ENCODE measurements around the gene BOD1L1.

Gene BOD1L1

DNA sequence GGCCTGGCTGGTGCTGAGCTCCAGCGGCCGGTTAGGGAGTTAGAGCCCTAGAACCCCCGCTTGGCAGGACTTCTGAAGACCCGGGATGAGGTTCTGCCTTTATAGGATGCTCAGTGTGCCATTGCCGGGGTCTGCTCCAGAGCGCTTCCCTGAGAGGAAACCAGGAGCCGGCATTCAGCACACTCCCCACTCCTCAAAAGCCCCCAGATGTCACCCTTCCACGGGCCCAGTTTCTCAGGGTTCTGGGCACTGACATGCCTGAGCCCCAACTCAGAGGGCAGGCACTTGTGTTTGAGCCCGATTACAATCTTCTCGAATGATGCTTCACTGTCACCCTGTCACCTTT, 89.7 kb downstream of the BOD1L1 start:
- DNase-seq: no peak

DNA sequence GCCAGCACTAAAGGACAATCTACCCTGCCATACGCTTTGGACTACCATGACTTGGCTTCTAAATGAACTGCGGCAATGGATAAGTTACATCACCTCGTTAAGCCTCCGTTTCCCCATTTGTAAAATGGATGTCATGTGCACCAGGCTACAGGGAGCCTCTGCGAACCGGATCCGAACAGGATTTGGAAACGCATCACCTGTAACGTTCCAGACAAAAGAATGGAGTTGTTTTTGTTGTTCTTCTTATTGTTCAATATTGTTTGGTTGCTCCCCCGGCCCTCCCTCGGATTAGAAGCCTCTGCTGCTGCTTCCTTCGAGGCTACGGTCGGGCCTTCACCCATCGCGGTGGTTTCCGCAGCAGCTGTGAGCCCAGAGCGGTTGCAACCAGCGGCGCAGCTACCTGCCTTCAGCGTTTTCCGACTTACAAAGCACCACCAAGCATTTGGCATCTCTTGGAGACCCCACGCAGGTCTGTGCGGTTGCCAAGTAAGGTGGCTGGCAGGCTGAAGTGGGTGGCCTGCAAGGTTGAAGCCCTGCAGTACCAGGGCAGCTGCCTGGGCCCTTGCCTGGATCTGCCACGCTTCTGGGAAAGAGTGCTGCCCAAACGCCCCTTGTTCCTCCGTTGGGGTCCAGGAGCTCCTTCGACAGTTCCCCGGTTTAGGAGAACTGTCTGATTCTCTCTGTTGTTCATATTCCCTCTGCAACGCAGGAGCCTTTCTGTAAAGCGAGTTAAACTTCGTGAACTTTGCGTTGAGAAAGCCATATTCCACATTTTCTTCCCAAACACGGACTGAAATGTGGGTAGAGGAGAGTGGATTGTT, 90.3 kb downstream of the BOD1L1 start:
- no peak for DNase-seq

DNA sequence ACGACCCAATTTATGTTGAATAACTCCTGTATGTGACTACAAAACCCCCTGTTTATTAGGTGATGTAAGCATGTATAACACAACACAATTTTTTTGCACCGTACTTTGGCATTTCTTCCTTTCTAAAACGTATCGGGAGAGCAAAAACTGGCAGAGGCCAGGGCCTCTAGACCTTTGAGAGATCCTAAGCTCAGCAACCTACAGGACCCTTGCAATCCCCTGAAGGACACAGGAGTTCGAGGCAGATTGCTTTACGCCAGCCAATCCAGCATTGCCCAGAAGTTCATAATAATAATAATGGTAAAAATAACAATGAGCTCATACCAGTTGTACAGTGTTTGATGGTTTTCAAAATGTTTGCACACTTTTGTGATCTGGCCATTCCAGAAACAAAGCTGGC, 90.9 kb downstream of the BOD1L1 start:
- no peak for DNase-seq

DNA sequence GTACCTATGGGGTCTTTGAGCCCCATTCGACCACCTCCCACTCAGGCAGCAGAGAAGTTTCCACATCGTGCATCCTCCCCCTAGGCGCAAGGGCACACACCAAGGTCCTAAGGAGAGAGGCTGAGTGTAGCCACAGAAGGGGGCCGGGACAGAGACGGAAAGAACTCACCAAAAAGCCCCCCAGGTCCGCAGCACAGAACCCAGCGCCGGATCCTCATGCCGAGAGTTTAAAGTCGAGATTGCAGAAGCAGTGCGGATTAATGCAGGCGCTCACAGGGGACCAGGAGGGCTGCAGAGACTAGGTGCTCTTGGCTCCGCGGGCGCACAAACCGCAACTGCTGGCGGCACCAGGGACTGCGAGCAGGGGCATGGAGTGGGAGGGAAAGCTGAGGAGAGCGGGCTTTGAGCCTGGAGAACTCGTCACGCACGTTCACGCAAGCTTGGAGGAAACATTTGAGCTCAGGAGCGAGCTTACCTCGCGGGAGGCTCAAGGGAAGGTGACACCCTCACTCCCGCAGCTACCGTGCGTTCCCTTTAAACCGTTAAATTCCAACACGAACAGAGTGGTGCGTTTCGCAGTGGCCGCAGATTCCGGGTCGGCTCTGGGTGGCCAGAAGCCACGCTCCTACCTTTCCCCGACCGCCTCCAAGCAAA, 91.7 kb downstream of the BOD1L1 start:
- DNase-seq: no peak

DNA sequence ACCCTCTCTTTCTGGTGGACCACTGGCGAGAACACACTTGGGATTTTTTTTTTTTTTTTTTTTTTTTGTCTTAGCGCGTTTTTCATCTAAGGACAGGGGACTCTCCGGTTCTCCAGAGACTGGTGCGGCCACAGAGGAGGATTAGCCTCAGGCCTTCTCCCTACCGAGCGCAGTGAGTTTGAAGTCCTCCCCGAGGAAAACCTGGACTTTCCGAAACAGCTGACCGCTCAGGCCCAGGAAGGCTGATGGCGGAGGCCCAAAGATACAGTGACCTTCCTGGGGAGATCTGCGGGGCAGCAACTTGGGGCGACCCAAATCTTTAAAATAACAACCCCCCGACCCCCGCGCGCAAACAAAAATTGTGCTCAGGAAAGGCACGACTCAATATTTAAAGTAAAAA, 92.4 kb downstream of the BOD1L1 start:
- no peak for DNase-seq

DNA sequence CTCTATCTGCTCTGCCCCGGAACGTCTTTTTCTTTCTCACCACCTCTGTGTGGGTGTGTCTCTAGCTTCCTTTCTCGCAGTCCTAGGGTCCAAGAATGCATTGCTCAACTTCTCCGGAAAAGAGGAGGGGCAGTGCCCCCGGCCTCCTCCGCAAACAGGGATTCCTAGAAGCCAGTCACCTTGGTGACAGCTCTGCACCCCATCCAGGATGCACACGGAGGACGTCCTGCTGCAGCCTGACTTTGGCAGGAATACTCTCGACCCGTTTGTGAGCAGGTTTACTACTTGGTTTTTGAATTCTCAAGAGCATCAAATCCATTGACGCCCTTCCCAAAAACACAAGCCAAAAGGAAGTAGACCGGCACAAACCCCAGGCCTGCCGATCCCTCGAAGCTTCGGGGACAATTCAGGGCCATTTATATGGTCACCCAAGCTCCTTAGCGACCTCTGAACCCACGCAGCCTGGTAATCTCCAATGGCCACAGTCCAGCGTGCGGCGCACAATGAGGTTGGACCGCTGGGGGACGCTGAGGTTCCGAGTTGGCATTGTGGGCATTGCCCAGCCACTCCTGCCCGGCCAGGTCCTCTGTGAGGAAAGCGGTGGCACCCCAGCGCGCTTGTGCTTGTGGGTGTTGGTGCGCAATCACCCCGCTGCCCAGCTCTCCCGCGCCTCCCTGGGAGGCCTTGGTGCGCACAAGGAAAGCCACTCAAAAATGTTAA, 93.0 kb downstream of the BOD1L1 start:
- no peak for DNase-seq

DNA sequence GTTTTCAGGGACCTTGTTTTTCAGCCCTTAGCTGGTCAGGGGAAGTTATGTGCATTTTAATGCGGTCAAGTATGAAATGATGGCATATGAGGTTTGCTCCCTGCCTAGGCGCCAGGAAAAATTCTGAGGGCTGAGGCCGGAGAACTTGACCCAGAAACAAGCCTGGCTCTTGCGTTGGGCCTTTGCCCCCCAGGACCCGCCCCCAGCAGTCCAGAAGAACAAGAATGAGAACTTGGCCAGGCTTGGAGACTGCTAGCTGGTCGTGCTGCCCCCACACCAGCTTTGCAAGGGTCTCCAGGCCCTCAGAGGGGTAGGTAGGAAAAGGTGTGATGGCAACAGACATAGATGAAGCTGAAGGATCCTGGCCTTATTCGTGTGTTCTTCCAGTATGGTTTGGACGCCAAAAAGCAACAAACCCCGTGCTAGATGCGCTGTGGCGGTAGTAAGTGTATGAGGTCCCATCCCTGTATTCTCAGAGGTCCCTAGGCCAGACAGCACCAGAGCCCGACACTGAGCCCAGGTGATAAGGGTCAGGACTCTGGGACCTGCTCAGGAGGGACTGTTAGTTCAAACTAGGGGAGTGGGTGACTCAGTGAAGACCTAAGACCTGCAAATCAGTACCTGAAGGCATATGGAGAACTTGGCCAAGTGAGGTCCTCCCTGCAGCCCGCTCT, 93.7 kb downstream of the BOD1L1 start:
- DNase-seq: no peak

DNA sequence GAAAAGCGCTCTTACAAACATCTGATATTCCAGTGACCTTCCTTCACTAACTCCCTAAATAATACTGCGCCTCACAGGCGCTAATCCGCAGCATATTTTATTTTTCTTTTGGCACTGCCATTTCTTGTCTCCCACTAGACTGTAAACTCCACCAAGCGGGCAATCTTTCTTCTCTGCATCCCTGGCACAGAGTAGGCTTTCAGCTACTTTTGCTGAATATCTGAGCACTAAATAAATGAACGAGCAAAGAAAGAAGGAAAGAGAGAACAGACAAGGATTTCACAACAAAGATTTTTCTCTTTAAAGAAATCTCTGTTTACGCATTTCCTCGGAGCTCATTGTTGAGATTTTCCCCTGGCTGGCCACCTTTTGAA, 95.9 kb downstream of the BOD1L1 start:
- DNase-seq: no peak

DNA sequence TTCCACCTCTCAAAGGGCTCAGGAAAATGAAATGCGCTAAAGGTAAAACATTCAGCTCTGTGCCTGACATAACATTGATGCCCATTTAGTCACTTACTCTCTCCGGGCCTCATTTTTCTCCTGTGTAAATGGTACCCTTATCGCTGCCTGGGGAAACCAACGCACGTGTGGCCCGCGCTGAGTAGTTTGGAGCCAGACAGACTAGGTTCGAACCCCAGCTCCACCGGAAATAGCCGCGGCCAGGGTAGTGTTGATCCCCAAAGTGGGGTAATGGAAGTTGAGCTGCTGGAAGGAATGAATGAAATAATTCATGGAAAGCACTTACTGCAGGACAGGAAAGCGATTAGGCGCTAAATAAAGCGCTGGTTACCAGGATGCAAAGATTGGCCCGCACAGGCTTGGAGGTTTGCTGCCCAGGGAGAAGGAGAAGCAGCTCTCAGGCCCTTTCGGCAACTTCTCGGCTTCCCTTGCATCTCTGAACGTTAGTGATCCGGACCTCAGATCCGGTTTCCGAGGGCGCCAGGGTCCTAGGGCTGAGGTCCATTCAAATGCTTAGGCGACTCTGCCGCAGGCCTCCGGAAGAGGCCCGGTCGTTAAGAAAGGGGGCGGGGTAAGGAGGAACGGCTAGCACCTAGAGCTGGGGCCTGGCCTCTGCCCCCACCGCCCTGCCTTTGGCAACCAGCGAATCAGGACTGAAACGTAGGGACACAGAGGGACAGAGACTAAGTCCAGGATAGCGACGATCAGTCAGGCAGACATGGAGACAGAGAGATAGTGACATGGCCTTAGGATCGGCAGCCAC, 96.5 kb downstream of the BOD1L1 start:
- DNase-seq: no peak

DNA sequence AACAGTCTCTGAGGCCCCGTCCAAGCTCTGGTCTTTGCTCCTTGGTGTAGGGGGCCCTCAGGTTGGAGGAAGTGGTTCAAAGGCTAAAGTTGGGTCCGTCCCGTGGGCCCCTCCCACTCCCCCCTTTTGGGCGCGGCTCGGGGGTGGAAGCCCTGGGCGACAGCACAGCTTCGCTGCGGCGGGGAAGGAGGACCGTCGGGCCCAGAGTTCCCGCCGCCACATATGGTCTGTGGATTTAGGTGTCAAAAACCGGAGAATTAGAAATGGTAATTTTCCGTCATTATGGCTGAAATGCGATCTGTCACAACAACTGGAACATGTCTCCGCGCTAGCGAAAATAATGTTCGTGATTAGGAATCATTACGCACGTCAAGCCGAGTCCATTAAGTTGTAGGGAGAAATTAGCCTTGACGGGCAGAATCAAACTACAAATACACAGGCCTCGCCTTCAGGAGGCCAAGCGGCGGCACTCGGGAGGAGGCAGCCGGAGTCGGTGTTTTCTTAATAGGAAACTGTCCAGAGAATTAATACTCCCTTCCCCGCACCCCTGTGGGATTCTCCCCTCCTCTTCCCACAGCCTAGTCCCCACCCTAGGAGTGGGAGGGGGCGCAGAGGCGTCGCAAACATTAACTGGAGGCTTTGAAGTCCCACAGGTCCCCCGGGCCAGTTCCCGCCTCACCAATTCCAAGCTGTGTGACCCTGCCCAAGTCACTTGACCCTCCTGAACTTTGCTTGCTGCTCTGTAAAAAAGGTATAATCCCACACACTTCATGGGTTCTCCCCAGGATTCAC, 98.2 kb downstream of the BOD1L1 start:
- DNase-seq: no peak

DNA sequence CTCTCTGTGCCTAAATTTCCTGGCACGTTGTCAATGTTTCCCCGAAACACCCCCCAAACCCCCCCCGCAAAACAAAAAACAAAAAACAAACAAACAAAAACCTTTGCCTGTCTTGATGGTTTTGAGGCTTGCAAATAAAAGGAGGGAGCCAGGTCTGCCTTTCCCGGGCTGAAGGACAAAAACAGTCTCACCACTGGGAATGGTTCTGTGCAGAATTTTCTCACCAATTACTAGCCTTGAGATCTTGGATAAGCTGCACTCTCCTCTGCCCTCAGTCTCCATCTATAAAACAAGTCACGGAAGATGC, 98.8 kb downstream of the BOD1L1 start:
- DNase-seq: no peak

DNA sequence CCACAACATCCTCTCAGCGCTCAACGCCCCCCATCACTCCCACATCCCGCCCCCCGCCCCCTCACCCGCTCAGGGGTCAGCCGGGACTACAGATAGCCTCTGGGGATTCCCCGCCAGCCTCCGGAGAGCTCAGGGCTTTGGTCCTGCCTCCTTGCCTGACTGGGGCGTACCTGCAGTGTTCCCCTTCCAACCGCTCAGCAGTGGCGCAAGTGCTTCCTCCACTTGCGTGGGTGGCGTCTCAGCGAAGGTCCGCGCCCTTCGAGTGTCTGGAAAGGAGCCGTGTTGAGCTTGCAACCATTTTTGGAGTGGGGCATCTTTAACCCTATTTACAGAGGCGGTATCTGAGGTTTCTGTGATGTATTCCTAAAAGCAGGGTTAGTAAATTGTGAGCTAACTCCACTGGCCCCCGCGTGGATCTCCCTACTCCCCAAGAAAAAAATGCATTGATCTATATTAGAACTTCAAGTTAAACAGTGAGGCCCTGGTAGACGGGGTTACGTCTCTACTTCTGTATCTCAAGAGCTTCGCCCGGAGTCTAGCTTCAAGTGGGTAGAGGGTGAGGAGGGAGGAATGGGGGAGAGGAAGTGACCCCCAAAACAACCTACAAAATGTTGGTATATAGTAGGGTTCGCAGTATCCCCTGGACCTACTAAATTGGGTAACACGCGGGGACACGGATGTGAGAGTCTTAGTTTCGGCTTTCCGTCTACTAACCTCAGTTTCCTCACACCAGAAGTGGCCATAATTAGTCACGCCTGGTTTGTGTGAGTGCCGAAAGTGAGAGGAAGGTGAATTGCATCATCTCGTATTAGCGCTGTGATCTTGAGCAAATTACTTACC, 99.3 kb downstream of the BOD1L1 start:
- no peak for DNase-seq

DNA sequence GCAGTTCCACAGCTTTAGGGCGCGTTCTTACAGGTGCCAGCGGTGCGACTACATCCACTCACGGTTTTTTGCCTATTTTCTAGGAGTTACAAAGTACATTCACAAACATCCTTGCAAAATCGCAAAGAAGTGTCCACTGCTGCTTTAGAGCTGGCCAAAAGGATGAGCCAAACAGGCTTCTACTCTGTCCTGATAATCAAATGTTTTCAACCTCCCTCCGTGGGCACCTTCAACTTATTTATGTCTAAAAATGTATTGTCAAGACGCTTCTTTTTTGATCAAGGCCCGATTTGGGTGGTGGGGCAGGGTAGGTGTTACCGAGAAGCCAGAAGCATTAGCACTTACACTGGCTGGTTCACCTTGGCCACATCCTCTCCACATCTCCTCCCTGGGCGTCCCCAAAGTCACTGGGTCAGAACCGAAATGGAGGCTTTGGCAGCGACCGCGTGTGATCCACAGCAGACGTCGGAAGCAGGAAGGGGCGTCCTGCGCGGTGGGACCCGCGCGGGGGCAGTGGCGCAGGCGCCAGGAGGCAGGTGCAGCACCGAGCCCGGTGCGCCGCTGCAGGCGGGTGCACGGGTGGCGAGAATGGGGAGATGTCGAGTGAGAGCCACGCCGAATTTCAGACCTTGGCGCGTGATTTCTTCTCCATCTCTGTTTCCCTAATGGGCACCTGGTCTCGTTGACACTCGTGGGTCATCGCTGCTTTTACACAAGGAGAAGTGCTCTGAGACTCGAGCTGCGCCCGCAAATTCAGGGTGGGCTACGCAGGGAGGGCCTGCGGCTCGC, 100.1 kb downstream of the BOD1L1 start:
- DNase-seq: no peak

DNA sequence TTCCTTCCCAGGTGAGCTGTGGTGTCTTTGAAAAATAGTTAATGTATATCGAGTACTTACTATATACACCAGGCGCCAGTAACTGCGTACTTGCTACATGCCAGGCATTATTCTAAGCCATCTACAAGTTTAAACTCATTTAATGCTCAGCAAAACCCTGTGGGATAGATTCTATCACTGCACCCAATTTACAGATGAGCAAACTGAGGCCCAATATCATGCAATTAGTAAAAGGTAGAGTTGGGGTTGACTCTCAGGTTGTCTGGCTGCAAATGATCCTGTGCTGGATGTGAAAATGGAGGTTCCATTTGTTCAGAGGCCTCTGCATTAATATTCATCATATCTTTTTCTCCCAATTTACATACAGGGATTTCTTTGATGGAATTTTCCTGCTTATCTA, 100.9 kb downstream of the BOD1L1 start:
- no peak for DNase-seq

DNA sequence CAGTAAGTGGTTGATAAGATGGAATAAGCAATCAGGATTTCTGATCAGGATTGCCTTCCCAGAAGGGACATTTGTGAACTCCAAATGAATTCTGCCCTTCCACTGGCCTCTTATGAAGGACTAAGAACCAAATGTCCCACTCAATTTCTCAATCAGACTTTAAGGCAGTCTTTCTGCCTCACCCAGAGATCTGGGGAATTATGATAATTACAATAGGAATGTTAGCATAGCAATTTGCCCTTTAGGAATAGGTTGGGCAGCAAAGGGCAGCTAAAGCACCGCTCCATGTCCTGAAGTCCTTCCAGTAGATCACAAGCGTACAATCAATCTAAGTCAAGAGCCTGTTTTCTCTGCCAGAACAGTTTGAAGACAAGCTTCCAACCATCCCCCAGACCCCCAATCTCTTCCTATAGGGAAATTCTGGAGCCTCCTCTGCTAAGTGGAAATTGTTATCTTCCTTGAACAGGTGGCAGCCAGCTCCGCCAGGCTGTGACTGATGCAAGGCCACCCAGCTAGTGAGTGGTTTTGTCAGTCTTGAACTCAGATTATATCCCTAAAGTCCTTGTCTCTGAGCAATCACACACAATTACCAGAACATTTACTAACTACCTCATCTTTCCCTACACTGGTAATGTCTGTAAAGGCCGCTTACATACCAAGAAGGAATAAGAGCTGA, 101.8 kb downstream of the BOD1L1 start:
- DNase-seq: no peak

DNA sequence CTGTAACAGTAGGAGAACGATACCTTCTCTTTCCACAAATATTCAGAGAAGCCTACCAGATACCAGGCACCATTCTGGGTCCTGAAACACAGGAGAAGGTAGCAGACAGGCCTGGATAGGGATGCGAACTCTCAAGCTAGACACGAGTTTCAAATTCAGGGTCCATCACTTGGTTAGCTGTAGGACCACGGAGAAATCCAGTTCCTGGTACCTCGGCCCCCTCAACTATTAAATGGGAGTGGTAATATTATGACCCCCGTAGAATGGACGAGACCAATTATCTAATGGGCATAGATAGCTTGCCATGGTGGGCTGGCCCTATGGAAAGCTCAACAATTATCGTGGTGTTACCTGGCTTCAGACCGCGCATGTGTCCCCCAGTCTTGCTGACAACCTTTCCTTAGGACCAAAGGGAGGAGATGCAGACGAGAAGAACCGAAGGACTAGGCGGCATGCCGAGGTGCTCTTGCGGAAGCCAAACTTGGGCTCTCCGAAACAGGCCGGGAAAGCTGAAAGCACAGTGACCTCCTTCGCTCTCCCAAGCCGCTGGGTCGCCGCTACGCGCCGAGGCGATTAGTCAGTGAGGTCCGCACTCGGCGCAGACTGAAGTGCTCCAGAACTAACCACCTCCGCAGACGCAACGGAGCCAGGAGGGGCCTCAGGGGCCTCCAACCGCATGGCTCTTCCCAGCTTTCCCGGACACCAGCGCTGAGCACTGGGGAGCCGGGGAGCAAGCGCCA, 102.9 kb downstream of the BOD1L1 start:
- DNase-seq: no peak

DNA sequence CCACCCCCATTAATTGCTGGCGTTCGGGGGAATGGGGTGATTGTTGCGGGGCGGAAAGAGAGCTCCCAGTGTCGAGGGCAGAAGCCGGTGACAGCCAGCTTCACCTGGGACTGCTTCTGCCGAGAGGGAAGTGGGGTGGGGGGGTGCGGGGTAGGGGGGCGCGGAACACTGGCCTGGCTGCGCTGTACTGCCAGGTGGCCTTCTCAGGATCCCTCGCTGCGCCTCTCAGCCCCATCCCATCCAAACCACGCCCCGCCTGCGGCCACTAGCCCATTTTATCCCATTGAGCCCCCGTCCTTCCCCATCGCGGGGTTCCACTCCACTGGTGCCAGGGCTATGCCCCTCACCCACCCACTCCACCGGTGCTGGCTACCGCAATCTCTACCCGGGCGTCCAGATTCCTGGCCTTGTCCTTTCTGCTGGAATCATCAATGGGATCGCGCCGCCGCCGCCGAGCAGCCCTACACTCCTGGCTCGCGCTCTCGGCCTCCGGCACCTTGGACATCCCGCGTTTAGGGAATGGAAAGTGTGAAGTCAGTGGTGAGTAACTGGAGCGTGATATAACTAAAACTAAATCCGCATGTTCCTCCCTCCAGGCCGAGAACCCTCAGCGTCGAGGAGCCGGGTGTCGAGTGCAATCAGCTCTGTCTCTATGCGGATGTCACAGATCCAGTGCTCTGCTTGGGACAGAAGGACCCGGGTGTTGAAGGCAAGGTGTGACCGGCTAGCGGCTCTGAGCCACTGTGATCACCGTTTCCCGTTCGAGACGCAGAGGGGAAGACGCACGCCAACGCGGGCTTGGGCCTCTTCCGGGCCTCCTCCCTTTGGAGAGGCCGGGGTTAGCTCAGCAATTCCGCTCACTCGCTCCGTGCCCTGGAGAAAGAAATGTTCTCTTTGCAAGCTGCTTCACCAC, 103.7 kb downstream of the BOD1L1 start:
- no peak for DNase-seq

DNA sequence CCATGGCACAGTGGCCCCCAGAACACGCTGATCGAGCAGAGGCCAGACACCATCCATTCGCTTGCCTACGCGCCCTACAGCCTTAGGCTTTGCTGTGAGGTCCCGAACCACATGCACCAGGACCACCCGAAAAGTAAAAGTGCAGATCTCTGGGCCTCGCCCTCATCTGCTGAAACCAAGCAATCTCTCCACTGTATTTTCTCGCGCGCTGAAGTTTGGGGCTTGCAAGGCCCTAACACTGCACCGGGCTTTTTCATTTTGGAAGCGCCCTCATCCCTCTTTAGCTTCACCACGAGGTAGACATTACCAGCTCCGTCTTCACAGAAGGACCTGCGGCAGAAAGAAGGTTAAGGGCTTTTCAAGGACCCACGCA, 104.4 kb downstream of the BOD1L1 start:
- DNase-seq: no peak
